Stimulated activated CD8-positive, alpha-beta memory T cell treated with anti-CD3 and anti-CD28 coated beads, Interleukin-7, amount 100 ng/mL, for 24 hours (primary cell): ENCODE results near the gene UTP11.

ENCODE experiments used
- DNase-seq: peaks from one replicate; pipeline ENCODE4 v3.0.0-alpha.2; 2020; ENCODE audit warnings: low read depth

Gene UTP11

DNA sequence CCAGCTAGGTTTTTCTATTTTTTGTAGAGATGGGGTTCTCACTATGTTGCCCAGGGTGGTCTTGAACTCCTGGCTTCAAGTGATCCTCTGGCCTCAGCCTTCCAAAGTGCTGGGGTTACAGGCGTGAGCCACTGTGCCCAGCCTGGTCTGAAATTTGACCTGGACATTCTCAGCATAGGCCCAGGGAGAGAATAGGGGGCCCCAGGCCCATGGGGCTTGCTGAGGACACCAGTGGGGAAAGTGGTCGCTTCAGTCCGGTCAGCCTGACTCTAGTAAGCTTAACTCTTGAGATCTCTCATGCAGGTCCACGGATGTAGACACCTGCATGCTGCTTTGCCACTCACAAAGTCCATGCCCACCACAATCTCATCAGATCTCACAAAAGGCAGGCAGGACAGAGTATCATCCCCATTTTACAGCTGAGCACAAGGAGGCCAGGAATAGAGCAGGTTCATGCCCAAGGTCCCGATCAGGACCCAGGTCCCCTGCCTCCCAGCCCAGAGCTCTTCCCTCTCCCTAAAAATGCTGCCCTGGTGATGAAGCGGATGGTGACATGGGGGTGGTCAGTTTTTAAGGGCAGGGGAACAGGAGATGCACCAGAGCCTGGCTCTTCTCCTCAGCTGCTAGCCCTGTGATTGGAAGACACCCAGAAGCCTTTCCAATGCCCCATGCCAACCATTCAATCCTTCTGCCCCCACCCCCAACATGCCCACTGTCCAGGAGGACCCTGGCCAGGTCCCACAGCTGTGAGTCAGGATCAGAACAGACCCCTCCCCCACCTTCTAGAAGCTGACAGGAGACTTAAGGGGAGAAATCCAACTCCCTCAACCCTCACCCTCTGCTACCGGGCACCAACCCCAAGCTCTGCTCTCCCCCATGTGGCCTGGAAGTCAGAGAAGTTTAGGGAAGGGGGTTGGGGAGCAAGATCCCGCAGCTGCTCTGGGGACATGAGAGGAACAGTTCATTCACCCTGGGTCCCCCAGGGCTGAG, 9.0 kb upstream of the UTP11 start:
- DNase-seq: no peak

GRCh38 chr1:38004284-38005108, 8.0 kb upstream of the UTP11 start:
- no peak for DNase-seq

- no peak for DNase-seq
These were observed 7.1 kb upstream of the UTP11 start, which contains the start of gene FHL3 for GRCh38 chr1:38005195-38006007. Gene FHL3 (minus strand): TSS chr1:38005514. CDS start chr1:37999412, 6,102 bp downstream.

DNA sequence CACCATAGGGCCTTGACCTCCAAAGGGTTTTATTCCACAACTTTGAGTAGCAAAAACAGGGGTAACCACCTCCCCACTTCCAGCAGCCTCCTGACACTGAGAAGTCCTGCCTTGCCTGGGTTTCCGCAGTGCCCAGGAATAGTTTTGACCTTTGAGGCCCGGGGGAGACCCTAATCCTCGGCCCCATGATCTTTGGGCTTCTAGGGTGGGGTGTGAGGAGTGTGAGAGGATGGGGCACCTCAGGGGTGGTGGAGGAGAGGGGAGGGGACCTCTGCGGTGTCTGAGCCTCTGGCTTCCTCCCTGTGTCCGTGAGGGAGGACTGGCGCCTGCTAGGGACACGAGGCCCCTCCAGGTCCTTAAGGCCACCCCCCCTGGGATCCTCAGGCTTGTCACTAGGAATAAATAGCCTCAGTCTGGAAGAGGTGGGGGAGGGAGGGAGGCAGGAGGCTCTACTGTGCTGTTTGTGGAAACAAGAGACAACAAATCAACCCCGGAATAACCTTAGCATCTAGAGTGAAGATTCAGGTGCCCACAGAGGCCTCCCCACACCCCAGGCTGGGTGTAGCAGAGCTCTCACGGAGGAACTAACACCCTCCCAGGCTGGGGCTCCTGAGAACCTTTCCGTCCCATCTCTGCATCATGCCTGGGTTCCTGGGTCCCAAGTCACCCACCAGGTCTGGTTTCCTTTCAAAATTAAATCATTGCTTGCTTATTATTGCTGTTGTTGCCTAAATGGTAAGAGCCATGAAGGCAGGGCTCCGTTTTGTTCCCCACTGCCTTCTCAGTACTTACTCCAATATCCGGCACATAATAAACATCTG, 6.3 kb upstream of the UTP11 start:
- no peak for DNase-seq

DNA sequence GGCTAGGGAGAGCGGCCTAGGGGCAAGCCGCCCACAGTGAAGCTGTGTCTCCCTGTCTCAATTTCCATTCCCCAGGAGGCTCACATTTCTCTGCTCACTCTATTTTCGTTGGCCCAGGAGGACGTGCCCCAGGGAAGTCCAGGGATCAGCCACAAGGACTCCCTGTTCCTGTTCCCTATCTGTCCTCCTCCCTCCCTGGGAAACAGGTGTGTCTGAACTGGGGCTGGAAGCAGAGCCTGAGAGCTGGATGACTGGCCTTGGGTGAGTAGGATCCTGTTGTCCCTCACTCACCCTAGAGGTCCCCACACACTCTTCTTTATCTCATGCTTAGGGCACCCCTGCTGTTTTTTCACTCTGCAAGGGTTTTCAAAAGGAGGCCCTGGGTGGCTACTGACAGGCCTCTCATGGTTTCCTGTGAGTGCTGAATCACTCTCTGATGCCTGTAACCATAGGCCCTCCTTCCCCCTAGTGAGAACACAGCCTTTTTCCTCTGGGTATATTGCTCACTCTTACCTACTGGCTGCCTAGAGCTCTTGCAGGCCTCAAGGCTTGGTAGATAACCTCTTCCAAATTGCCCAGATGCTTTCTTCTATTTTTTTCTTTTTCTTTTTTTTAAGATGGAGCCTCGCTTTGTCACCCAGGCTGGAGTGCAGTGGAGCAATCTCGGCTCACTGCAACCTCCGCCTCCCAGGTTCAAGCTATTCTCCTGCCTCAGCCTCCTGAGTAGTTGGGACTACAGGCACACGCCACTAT, 3.3 kb upstream of the UTP11 start:
- DNase-seq: no peak

GRCh38 chr1:38009841-38010180, 2.7 kb upstream of the UTP11 start:
- DNase-seq: no peak

DNA sequence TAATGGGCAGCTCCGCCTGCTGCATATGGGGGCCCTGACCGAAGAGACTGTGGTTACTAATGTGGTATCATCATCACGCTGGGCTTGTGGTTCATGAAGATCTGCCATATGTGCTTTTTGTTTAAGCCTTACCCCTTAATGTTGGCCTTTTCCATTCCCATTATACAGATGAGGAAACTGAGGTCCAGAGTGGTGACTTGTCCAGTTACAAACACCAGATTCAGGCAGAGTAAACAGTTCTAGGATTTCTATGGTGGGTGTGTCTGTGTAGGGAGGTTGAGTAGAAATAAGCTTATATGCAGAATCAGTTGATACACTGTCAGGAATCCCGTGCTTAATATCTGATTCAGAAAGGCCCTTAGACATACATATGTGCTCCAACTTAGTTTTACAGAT, 691 bp downstream of the UTP11 start:
- DNase-seq: no peak

DNA sequence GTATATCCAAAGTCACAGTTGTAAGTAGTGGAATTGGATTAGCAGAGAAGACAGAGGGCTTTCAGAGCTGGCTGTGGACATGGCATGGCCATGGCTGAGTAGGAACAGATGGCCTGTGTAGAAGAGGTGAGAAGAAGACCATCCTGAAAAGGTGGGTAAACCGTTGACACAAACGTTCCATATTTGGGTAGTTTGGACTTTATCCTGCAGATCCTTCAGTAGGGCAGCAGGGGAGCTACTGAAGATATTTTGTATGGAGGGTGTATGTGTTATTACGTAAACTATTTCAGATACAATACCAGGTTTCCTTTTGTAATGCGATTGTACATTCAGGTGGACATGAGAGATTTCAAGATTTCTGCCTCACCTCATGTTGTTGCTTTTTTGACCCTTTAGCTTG, 1.6 kb downstream of the UTP11 start:
- no peak for DNase-seq

GRCh38 chr1:38014724-38015424, 2.3 kb downstream of the UTP11 start:
- DNase-seq: no peak

DNA sequence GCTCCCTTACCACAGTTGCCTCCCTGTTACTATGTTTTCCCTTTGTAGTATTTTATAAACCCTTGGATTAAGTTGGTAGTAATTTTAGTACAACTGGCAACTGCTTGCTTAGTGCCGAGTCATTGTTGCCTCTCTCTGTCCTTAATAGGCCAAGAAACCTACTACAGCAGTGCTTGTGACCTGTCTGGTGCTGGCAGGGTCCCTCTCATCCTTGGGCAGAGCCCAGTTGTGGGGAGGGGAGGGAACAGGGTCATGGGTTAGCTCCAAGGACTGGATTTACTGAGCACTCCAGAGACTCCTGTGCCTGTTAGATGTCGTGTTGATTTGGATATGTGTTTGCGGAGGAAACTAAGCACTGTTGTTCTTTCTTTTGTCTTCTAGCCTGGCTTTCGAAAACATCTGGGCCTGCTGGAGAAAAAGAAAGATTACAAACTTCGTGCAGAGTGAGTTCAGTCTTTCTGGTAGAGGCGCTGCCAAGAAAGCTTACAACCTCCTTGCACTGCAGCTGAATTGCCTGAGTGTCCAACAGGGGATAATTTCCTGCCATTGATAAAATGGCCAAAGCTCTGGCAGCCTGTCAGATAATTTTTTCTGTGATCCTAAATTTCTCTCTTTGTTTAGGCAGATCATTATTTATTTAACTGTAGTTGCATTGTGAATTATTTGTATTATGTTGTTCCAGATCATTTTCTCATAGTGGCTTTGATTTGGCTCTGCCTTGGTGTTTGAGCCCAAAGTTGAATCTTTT, 3.6 kb downstream of the UTP11 start:
- DNase-seq: no peak

DNA sequence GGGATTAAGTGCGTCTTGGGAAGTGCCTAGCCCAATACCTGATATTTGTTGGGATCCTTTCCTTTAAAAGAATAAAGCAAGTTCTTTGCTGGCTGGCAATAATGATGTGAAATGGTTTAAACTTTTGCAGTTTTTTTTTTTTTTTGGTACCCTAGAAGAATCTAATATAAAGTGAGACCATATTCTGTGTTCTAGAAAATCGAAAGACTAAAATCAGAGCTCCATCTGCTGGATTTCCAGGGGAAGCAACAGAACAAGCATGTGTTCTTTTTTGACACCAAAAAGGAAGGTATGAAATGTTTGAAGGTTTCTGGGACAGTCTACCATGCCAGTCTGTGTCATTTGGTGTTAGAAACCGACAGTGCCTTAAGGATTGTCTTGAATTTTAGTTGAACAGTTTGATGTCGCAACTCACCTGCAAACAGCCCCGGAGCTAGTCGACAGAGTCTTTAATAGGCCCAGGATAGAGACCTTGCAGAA, 6.4 kb downstream of the UTP11 start:
- no peak for DNase-seq

GRCh38 chr1:38020396-38020795, 7.9 kb downstream of the UTP11 start:
- no peak for DNase-seq

GRCh38 chr1:38021969-38022368, 9.4 kb downstream of the UTP11 start:
- DNase-seq: no peak

DNA sequence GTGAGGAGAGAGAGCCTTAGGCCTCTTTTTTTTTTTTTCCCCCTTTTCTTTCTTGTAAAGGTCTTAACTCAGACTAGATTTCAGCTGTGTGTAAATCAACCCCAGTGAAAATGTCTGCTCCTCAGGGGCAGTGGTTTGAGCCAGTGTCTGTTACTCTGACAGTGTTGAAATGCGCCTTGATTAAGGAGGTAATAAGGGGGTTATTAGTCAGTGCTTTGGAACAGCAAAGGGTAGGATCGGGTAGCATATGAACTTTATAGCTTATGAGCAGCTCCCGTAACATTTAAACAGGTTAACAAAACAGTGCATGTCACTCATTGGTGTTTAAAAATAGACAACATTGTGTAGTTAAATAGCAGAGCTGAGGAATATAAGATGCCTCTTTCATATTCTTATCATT, 10.3 kb downstream of the UTP11 start:
- no peak for DNase-seq

DNA sequence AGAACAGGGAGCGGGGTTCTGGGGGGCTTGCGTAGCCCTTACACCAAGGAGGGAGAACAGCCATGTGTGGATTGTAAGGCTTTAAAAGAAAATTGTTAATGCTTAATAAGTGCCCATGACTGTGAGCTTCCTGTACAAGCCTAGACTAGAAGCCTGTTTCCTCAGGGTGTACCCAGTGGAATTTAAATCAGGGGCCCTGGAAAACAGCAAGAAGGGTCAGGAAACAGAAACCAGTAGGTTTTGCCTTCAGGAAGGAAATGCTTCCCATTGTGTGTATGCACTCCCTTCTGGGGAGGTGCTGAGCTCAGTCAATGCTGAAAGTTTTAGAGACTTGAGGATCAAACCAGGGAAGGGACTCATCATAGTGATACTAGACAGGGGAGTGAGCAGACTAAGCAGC, 12.7 kb downstream of the UTP11 start:
- DNase-seq: no peak

DNA sequence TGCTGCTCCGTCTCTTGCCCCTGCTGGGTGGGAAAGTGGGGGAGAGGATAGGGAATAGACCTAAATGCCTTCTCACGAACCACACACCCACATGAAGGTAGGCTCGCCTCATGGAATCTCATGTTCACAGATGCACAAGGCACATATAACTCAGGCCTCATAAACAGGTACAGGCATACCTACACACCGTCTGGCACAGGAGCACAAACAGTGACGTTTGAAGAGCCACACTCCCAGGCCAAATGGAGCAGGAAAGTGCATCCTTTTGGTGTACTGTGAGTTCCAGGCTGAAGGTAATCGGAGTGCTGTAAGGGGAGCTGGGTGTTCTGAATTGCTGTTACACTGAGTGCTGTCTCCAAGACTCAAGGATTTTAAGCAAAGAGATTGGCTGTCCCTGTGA, 13.1 kb downstream of the UTP11 start:
- no peak for DNase-seq

GRCh38 chr1:38026592-38027200, 14.2 kb downstream of the UTP11 start:
- DNase-seq: no peak
